Pancreas (tissue), 10 donors: Measurements from ENCODE around the gene FBXO22. TPM values are rescaled to one million over a fixed set of nuclear protein-coding genes. Genes with fewer than 3 reads are reported as not detected.
"Not testable (repeated sequence)": the region's sequence is repeated elsewhere in the genome, so short reads cannot be mapped to it uniquely, and the experiment has no call there.

Experiments used
- ATAC-seq, 4 donors: fragments of 200-7000 bp; cut with Tn5 transposase; one replicate each; pipeline versions ENCODE4 v1.8.0 to v1.9.1; 2020; ENCODE audit warnings: mild to moderate bottlenecking in 4 of 4, moderate library complexity in 4 of 4
- DNase-seq, 6 donors: peaks; one replicate each; pipeline ENCODE4 v3.0.0-alpha.2; 2020
- FAIRE-seq: peaks from 2 replicates; lab custom pipeline; 2012; peaks lifted over from hg19 to GRCh38; lab: Jason Lieb, UNC
- H3K27ac ChIP-seq, 4 donors: fragments of 200-600 bp; sonication (generic); 1 replicate in 3 of 4; 2 replicates in 1 of 4; pipeline versions ENCODE4 v1.5.0 to v1.8.0; 2020
- H3K27me3 ChIP-seq, 4 donors: fragments of 200-600 bp; one replicate each; pipeline ENCODE4 v1.8.0; 2021
- H3K36me3 ChIP-seq, 3 donors: fragments of 200-600 bp; sonication (generic) in 1 of 3; one replicate each; pipeline versions ENCODE4 v1.5.0 to v1.8.0; 2020 to 2021
- H3K4me1 ChIP-seq, 3 donors: fragments of 200-600 bp; one replicate each; pipeline ENCODE4 v1.8.0; 2021
- H3K4me3 ChIP-seq, 4 donors: fragments of 200-600 bp; sonication (generic) in 2 of 4; one replicate each; pipeline versions ENCODE4 v1.5.0 to v1.8.0; 2020 to 2021
- H3K9me3 ChIP-seq, 4 donors: fragments of 200-600 bp; one replicate each; pipeline ENCODE4 v1.8.0; 2021
- CTCF ChIP-seq, 4 donors: fragments of 200-600 bp; sonication (generic) in 3 of 4; IDR thresholded peaks; one replicate each; pipeline versions ENCODE4 v1.5.0 to v1.8.0; 2021; ENCODE audit warnings: antibody characterized with exemption in 4 of 4
- WGBS, 2 donors: extraction: QIAGEN DNeasy Blood & Tissue Kit; methylation state at CpG; one replicate each; pipeline ENCODE4 v1.1.7; 2013; 5-methylcytosine and 5-hydroxymethylcytosine counted together
- intact Hi-C, 3 donors: fragments of 100-400 bp; cut with DNase I; formaldehyde crosslinking; loops; one replicate each; pipeline versions ENCODE4 v1.11.1 to v1.14.2; 2022
- polyA plus RNA-seq, 2 donors: library from polyadenylated mRNA; stranded (reverse); fragments of 200-250 nt; gene quantifications; one replicate each; pipeline ENCODE4 v1.2.3, GENCODE V29; 2013
- total RNA-seq, 6 donors: library from RNA; stranded (reverse); fragmentation: NEBNext Ultra II Directional in 4 of 6; extraction: Animal tissue kit (Norgen Biotek cat#: 25700) in 4 of 6; gene quantifications; one replicate each; pipeline versions ENCODE4 v1.2.1 to v1.2.4, GENCODE V29; 2021 to 2023
- donor health status: healthy with polysubstance abuse.
- donor health status: DM: no; HTN: no; CAD: no; lungs with moderate emphysema.
- donor health status: DM: no; HTN: no; CAD: no.
- donor health status: control.
- donor health status: control.
- donor health status: Bipolar disorder and iron deficiency.
- donor health status: DM: yes; HTN: yes; CAD: no.
- donor health status: DM: no; HTN: no; CAD: no.
- donor health status: DM: no; HTN: no; CAD: no.
- donor health status: DM: yes; HTN: yes; CAD: no.

The FBXO22 gene
- total and polyA plus RNA-seq, 8 donors, result 3.1 to 14.9 (median 12.5) TPM

DNA sequence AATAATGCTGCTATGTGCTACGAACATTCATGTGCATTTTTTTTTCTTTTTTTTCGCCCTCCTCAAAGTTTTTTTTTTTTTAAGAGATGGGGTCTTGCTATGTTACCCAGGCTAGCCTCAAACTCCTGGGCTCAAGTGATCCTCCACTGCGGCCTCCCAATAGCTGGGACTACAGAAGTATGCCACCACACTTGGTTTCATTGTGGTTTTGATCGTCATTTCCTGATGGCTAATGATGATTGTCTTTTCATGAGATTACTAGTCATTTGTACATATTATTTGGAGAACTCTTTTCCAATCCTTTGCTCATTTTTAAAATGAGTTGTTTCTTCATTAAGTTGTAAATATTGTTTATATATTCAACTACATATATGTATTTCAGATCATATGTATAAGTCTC is 48.8 kb downstream of the FBXO22 start:
- no peak for DNase-seq
- intact Hi-C loops, result no loop called here
- no peak overlapping the region for H3K27ac ChIP-seq
- no peak for FAIRE-seq
- H3K36me3 ChIP-seq, result no peaks in the 10 kb centered on the region
- ATAC-seq, result no peak
- H3K4me1 ChIP-seq, result no peaks in the 10 kb centered on the region
- H3K4me3 ChIP-seq, result no peak overlapping the region
- H3K9me3 ChIP-seq, result no peaks in the 10 kb centered on the region
- TF ChIP-seq CTCF (IDR thresholded peaks at IDR 0.05), result no peak
- no peaks in the 10 kb centered on the region for H3K27me3 ChIP-seq
- WGBS, 2 donors, result 93 to 95% methylated on average over 4 of the region's 4 CpGs

DNA sequence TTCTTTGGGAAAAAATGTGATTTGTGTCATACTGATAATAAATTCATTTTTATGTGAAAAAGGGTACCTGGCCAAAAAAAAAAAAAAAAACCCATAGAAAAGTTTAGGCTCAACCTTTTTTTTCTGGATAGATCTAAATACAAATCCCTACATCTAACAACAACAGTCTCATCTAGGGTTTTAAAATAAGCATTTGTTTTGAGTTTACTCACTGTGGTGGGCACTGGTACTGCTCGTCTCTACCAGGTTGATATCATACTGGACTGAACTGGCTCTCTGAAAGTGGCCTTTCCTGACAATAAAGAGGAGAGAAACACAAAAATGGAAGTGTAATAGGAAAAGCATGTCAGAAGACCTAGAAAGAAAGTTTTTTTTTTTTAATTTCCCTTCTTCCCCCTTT is 52.0 kb downstream of the FBXO22 start:
- FAIRE-seq, result no peak
- H3K4me3 ChIP-seq, result no peak overlapping the region
- intact Hi-C loops, result no loop called here

GRCh38 chr15:75961331-75961730 is 57.7 kb downstream of the FBXO22 start:
- FAIRE-seq, result no peak
- no peaks in the 10 kb centered on the region for H3K9me3 ChIP-seq
- no peak for TF ChIP-seq CTCF (IDR thresholded peaks at IDR 0.05)
- H3K27ac ChIP-seq, result peak overlapping the region in 2 of 4 donors; percentile 43 to 44
- intact Hi-C loops, result no loop called here
- no peak overlapping the region for H3K4me3 ChIP-seq
- H3K4me1 ChIP-seq, result peaks cover 7 to 21% (median 18%) of the 10 kb centered on the region in 3 donors
- WGBS, 2 donors, result 36 to 37% methylated on average over 1 of the region's 1 CpG
- no peak for DNase-seq
- H3K27me3 ChIP-seq, result peaks cover 0 to 5% (median 0%) of the 10 kb centered on the region in 4 donors
- no peaks in the 10 kb centered on the region for H3K36me3 ChIP-seq
- peak in 3 of 4 donors; percentile 32 to 39 (median 38) for ATAC-seq

More for the DNA sequence above, 52.0 kb downstream of the FBXO22 start:
- Histone ChIP-seq H3K4me1 (peaks cover 0 to 4% (median 0%) of the 10 kb centered on the region in 3 donors), H3K27ac (no peak overlapping the region), H3K27me3 (no peaks in the 10 kb centered on the region), H3K36me3 (no peaks in the 10 kb centered on the region), H3K9me3 (no peaks in the 10 kb centered on the region)
- WGBS, 2 donors, result 81 to 85% methylated on average over 1 of the region's 1 CpG
- DNase-seq (no peak), ATAC-seq (no peak)
- TF ChIP-seq CTCF (IDR thresholded peaks at IDR 0.05), result no peak

GRCh38 chr15:75966073-75966472 is 62.4 kb downstream of the FBXO22 start:
- H3K9me3 ChIP-seq, result no peaks in the 10 kb centered on the region
- no peak overlapping the region for H3K4me3 ChIP-seq
- intact Hi-C loops, result no loop called here
- WGBS, 2 donors, result 20 to 25% methylated on average over 2 of the region's 2 CpGs
- ATAC-seq (peak in 3 of 4 donors; percentile 9 to 31 (median 14)), FAIRE-seq (no peak), DNase-seq (no peak)
- no peaks in the 10 kb centered on the region for H3K36me3 ChIP-seq
- peak overlapping the region; percentile 51 to 83 (median 72) for H3K27ac ChIP-seq
- peaks cover 0 to 5% (median 0%) of the 10 kb centered on the region in 4 donors for H3K27me3 ChIP-seq
- TF ChIP-seq CTCF (IDR thresholded peaks at IDR 0.05), result no peak
- H3K4me1 ChIP-seq, result peaks cover 11 to 27% (median 20%) of the 10 kb centered on the region in 3 donors

DNA sequence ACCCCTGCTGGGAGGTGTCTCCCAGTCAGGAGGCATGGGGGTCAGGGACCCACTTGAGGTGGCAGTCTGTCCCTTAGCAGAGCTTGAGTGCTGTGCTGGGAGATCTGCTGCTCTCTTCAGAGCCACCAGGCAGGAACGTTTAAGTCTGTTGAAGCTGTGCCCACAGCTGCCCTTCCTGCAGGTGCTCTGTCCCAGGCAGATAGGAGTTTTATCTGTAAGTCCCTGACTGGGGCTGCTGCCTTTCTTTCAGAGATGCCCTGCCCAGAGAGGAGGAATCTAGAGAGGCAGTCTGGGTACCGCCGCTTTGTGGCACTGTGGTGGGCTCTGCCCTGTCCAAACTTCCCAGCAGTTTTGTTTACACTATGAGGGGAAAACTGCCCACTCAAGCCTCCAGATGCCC is 73.1 kb downstream of the FBXO22 start:
- FAIRE-seq, intact Hi-C loops, DNase-seq, H3K36me3 ChIP-seq, H3K27ac ChIP-seq, H3K9me3 ChIP-seq, H3K27me3 ChIP-seq, ATAC-seq, H3K4me3 ChIP-seq: not testable (repeated sequence)
- 79 to 92% methylated on average over 3 of the region's 3 CpGs for WGBS, 2 donors
- peaks cover 20 to 25% (median 22%) of the 10 kb centered on the region in 3 donors for H3K4me1 ChIP-seq
